ENCODE results near the gene DAB2.

The DAB2 gene

GRCh38 chr5:39361306-39361705, 63.5 kb downstream of the DAB2 start:
- H3K4me1 ChIP-seq (ENCODE audit: control insufficient read depth, insufficient read depth, low read length) = no peaks in the 10 kb centered on the region
- H3K36me3 ChIP-seq (ENCODE audit: control insufficient read depth in 2 of 2, insufficient read depth in 1 of 2, low read length in 2 of 2) = no peaks in the 10 kb centered on the region
- ChIA-PET CTCF (interaction anchor here (0.7 to 1.0 kb wide), 2 partner anchors 15 to 47 kb away, joined by 3 read pairs; no protein-coding TSS in a partner anchor), POLR2A (no interaction called here)
- no peak overlapping the region for H3K27ac ChIP-seq (ENCODE audit: extremely low read depth, low read depth, low read length)
- no peak for TF ChIP-seq ZNF239 (tag by site-specific recombination; IDR thresholded peaks at IDR 0.05)
- TF ChIP-seq ZSCAN18 (tag by site-specific recombination; IDR thresholded peaks at IDR 0.05) = no peak
- TF ChIP-seq, protein P1, sequence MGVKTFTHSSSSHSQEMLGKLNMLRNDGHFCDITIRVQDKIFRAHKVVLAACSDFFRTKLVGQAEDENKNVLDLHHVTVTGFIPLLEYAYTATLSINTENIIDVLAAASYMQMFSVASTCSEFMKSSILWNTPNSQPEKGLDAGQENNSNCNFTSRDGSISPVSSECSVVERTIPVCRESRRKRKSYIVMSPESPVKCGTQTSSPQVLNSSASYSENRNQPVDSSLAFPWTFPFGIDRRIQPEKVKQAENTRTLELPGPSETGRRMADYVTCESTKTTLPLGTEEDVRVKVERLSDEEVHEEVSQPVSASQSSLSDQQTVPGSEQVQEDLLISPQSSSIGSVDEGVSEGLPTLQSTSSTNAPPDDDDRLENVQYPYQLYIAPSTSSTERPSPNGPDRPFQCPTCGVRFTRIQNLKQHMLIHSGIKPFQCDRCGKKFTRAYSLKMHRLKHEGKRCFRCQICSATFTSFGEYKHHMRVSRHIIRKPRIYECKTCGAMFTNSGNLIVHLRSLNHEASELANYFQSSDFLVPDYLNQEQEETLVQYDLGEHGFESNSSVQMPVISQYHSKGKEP (tag by site-specific recombination; IDR thresholded peaks at IDR 0.05) = no peak
- TF ChIP-seq, protein P2, sequence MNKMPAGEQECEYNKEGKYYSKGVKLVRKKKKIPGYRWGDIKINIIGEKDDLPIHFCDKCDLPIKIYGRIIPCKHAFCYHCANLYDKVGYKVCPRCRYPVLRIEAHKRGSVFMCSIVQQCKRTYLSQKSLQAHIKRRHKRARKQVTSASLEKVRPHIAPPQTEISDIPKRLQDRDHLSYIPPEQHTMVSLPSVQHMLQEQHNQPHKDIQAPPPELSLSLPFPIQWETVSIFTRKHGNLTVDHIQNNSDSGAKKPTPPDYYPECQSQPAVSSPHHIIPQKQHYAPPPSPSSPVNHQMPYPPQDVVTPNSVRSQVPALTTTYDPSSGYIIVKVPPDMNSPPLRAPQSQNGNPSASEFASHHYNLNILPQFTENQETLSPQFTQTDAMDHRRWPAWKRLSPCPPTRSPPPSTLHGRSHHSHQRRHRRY (tag by site-specific recombination; IDR thresholded peaks at IDR 0.05) = no peak
- no peak for TF ChIP-seq ZNF670 (tag by site-specific recombination; IDR thresholded peaks at IDR 0.05; ENCODE audit: low read depth)
- no peak for TF ChIP-seq ZBTB21 (tag by site-specific recombination; IDR thresholded peaks at IDR 0.05)
- no peak for TF ChIP-seq ZNF404 (tag by site-specific recombination; IDR thresholded peaks at IDR 0.05)
- no peak for TF ChIP-seq ZNF837 (tag by site-specific recombination; IDR thresholded peaks at IDR 0.05)
- TF ChIP-seq ZNF16 (tag by site-specific recombination; IDR thresholded peaks at IDR 0.05; ENCODE audit: low read depth) = no peak
- TF ChIP-seq, protein P3, sequence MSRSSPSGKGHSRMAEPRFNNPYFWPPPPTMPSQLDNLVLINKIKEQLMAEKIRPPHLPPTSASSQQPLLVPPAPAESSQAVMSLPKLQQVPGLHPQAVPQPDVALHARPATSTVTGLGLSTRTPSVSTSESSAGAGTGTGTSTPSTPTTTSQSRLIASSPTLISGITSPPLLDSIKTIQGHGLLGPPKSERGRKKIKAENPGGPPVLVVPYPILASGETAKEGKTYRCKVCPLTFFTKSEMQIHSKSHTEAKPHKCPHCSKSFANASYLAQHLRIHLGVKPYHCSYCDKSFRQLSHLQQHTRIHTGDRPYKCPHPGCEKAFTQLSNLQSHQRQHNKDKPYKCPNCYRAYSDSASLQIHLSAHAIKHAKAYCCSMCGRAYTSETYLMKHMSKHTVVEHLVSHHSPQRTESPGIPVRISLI (tag by site-specific recombination; IDR thresholded peaks at IDR 0.05) = no peak
- TF ChIP-seq BCL6B (tag by site-specific recombination; IDR thresholded peaks at IDR 0.05) = no peak
- no peak for TF ChIP-seq GFI1B (tag by site-specific recombination; IDR thresholded peaks at IDR 0.05)
- TF ChIP-seq ZNF221 (tag by site-specific recombination; IDR thresholded peaks at IDR 0.05; ENCODE audit: borderline replicate concordance) = no peak
- no peak for TF ChIP-seq PRDM6 (tag by site-specific recombination; IDR thresholded peaks at IDR 0.05)
- TF ChIP-seq, protein P4, sequence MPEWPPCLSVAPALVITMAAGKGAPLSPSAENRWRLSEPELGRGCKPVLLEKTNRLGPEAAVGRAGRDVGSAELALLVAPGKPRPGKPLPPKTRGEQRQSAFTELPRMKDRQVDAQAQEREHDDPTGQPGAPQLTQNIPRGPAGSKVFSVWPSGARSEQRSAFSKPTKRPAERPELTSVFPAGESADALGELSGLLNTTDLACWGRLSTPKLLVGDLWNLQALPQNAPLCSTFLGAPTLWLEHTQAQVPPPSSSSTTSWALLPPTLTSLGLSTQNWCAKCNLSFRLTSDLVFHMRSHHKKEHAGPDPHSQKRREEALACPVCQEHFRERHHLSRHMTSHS (tag by site-specific recombination; IDR thresholded peaks at IDR 0.05) = no peak
- no peak for TF ChIP-seq ZNF664 (tag by site-specific recombination; IDR thresholded peaks at IDR 0.05)
- no peak for TF ChIP-seq ZNF416 (tag by site-specific recombination; IDR thresholded peaks at IDR 0.05)
- TF ChIP-seq ZNF704 (tag by site-specific recombination; IDR thresholded peaks at IDR 0.05) = no peak
- H3K9me3 ChIP-seq (ENCODE audit: control insufficient read depth, insufficient read depth, low read depth, low read length) = no peaks in the 10 kb centered on the region
- no peak overlapping the region for H3K4me3 ChIP-seq (ENCODE audit: low read depth, low read length)

Data from HEK293 (cell line).